Activated T-helper 17 cell treated with anti-CD3 and anti-CD28 coated beads, Interleukin-2, amount 50 U/mL, for 72 hours (primary cell): ENCODE results near the gene SETD4. TPM values are rescaled to one million over a fixed set of nuclear protein-coding genes. Genes with fewer than 3 reads are reported as not detected.

Experiments used
- ATAC-seq: fragments of 150-1000 bp; cut with Tn5 transposase; replicated peaks from 2 replicates; pipeline ENCODE4 v1.10.0; 2021; ENCODE audit warnings: mild to moderate bottlenecking, moderate library complexity
- H3K27ac Mint-ChIP-seq: one replicate; pipeline ENCODE4 v1.8.0; 2022; ENCODE audit warnings: mixed read lengths
- H3K27me3 Mint-ChIP-seq: one replicate; pipeline ENCODE4 v1.8.0; 2022; ENCODE audit warnings: mixed read lengths
- H3K36me3 Mint-ChIP-seq: one replicate; pipeline ENCODE4 v1.8.0; 2022; ENCODE audit warnings: low read depth, mild to moderate bottlenecking, mixed read lengths
- H3K4me1 Mint-ChIP-seq: one replicate; pipeline ENCODE4 v1.8.0; 2022; ENCODE audit warnings: mixed read lengths
- H3K4me3 Mint-ChIP-seq: one replicate; pipeline ENCODE4 v1.8.0; 2022; ENCODE audit warnings: mild to moderate bottlenecking, mixed read lengths
- H3K9me3 Mint-ChIP-seq: one replicate; pipeline ENCODE4 v1.8.0; 2022; ENCODE audit warnings: mixed read lengths
- total RNA-seq, 2 donors: library from RNA; stranded (reverse); gene quantifications; one replicate each; pipeline ENCODE4 v1.2.3, GENCODE V29; 2022

Gene SETD4
- total RNA-seq, 2 donors from 2014 or later: 12.0 to 21.5 TPM

DNA sequence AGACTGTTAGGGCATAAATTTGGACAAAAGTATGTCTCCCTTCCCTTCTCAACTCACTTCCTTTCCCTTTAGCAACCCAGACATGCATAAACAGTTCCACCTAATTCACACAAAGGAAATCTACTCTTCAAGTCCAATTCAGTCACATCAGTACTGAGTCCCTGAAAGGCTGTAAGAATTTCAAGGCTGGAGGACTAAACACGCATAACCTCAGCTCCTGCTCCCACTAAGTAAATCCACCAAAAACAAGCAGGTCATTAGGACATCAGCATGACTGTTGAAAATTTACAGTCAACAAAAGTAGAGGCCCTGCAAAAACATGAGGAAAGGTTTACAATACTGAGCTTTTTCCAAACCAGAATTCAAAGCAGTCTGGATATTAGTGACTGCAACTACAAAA lies 18.4 kb downstream of the SETD4 start:
- H3K9me3 Mint-ChIP-seq: no peaks in the 10 kb centered on the region
- no peak overlapping the region for H3K4me3 Mint-ChIP-seq
- H3K27me3 Mint-ChIP-seq: no peaks in the 10 kb centered on the region
- H3K27ac Mint-ChIP-seq: no peak overlapping the region
- peaks cover 89% of the 10 kb centered on the region for H3K36me3 Mint-ChIP-seq
- ATAC-seq: no peak
- no peaks in the 10 kb centered on the region for H3K4me1 Mint-ChIP-seq

DNA sequence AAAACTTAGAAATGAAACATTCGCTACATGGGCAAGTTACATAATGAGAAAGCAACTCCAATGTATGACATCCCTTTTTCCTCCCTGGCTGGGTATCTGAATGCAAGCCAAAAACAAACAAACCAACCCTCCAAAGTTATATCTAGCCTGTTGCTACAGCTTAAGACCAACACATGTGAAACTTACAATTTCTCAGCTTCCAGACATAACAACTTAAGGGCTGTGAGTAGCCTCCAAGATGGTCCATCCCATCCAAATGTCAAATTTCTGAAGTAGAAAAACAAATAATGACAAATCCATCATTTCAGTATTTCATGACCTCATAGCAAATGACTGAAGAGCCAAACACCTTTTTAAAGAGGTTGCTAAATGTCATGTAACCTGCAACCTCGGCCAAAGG lies 19.9 kb downstream of the SETD4 start:
- ATAC-seq: no peak
- Mint-ChIP-seq H3K27me3 (no peaks in the 10 kb centered on the region), H3K4me1 (no peaks in the 10 kb centered on the region), H3K9me3 (no peaks in the 10 kb centered on the region), H3K27ac (no peak overlapping the region), H3K36me3 (peaks cover 89% of the 10 kb centered on the region), H3K4me3 (no peak overlapping the region)

GRCh38 chr21:36039861-36040260 lies 20.5 kb downstream of the SETD4 start:
- Mint-ChIP-seq H3K4me1 (no peaks in the 10 kb centered on the region), H3K27ac (no peak overlapping the region), H3K4me3 (no peak overlapping the region), H3K27me3 (no peaks in the 10 kb centered on the region), H3K9me3 (no peaks in the 10 kb centered on the region), H3K36me3 (peaks cover 89% of the 10 kb centered on the region)
- ATAC-seq: no peak

DNA sequence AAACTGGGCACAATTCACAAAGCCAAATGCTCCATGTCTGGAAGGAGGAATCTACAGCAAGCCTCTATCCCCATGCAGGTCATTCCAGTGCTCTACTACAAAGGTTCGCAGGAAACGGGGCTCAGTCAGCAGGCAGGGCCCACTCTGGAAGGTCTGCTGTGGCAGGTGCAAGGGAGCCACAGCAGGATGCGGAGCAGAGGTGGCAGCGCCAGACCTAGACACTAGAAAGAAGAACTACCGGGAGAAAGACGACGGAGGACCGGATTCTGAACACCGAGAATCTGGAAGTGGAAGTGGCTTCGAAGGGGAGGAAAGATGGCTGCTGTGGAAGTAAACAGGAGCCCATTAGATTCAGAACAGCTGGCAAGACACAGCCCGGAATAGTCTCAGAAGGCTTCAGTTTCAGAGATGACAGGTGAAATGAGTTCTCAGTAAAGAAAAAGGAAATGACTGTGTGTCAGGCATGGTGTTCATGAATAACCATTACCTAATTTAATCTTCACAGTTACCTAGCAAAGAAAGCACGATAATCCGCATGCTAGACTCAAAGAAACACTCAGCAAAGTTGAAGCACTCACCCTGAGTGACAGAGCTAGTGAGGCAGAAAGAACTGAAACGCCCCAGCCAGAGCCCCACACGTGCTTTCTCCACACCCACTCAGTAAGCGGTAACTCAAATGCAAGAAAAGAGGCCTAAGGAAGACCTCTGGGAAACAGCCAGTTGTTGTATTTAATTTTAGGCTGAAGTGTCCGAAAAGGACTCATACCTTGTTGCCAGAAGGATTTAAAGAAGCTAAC lies 21.4 kb downstream of the SETD4 start:
- Mint-ChIP-seq H3K4me3 (no peak overlapping the region), H3K9me3 (no peaks in the 10 kb centered on the region), H3K4me1 (no peaks in the 10 kb centered on the region), H3K27ac (peak overlapping the region; percentile 50), H3K36me3 (peaks cover 84% of the 10 kb centered on the region), H3K27me3 (no peaks in the 10 kb centered on the region)
- no peak for ATAC-seq

DNA sequence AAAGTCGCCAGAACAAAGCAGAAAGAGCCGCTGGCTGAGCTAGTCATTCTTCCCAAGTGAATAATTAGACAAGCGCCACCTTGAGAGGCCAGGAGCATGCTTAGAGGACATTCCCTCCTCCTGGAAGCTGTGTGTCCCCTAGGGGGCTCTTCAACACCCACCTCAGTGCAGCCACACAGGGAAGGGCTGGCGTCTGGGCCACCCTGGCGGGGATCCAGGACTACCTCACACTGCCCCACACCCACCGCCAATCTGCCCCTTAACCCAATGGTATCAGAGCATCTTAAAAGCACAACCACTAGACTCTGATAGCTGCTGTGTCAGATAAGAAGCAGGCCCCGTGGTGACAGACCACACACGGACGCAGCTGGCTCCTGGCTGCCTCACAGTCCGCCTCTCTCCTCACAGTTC lies 24.9 kb downstream of the SETD4 start:
- ATAC-seq: no peak
- no peaks in the 10 kb centered on the region for H3K27me3 Mint-ChIP-seq
- no peak overlapping the region for H3K27ac Mint-ChIP-seq
- H3K4me1 Mint-ChIP-seq: no peaks in the 10 kb centered on the region
- no peak overlapping the region for H3K4me3 Mint-ChIP-seq
- no peaks in the 10 kb centered on the region for H3K9me3 Mint-ChIP-seq
- peaks cover 55% of the 10 kb centered on the region for H3K36me3 Mint-ChIP-seq

DNA sequence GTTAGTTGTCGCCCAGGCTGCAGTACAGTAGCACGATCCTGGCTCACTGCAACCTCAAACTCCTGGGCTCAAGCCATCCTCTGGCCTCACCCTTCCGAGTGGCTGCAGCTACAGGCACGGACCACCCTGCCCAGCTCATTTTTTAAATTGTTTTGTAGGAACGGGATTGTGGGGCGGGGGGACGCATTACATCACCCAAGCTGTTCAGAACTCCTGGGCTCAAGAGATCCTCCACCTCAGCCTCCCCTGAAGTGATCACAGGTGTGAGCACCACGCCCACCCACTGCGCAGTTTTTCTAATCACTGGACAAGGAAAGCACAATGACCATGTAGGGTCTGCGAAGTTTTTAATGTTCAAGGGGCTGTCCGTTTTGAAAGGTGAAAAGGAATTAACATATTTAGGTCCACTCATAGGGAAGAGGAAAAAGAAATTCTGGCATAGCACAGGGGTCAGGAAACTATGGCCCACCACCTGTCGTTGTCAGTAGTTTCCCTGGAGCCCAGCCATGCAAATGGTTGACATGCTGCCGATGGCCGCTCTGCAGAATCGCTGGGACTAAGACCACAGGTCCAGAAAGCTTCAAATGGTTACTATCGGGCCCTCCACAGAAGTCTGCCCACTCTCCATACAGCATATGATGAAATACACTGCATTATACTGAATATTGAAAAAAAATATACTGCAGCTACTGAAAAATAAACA lies 26.0 kb downstream of the SETD4 start:
- Mint-ChIP-seq H3K4me1 (no peaks in the 10 kb centered on the region), H3K9me3 (no peaks in the 10 kb centered on the region), H3K36me3 (peaks cover 45% of the 10 kb centered on the region), H3K27ac (no peak overlapping the region), H3K4me3 (no peak overlapping the region), H3K27me3 (no peaks in the 10 kb centered on the region)
- ATAC-seq: no peak

GRCh38 chr21:36032647-36033406 lies 27.5 kb downstream of the SETD4 start:
- ATAC-seq: no peak
- Mint-ChIP-seq H3K4me3 (no peak overlapping the region), H3K4me1 (peaks cover 5% of the 10 kb centered on the region), H3K27ac (no peak overlapping the region), H3K36me3 (peaks cover 29% of the 10 kb centered on the region), H3K27me3 (no peaks in the 10 kb centered on the region), H3K9me3 (no peaks in the 10 kb centered on the region)

GRCh38 chr21:36030581-36031189 lies 29.6 kb downstream of the SETD4 start:
- H3K4me3 Mint-ChIP-seq: no peak overlapping the region
- peaks cover 5% of the 10 kb centered on the region for H3K4me1 Mint-ChIP-seq
- no peaks in the 10 kb centered on the region for H3K9me3 Mint-ChIP-seq
- ATAC-seq: no peak
- H3K27me3 Mint-ChIP-seq: no peaks in the 10 kb centered on the region
- H3K36me3 Mint-ChIP-seq: peaks cover 13% of the 10 kb centered on the region
- H3K27ac Mint-ChIP-seq: no peak overlapping the region

GRCh38 chr21:36029309-36029708 lies 31.0 kb downstream of the SETD4 start:
- no peak for ATAC-seq
- Mint-ChIP-seq H3K36me3 (no peaks in the 10 kb centered on the region), H3K27me3 (no peaks in the 10 kb centered on the region), H3K9me3 (no peaks in the 10 kb centered on the region), H3K4me1 (peaks cover 5% of the 10 kb centered on the region), H3K27ac (no peak overlapping the region), H3K4me3 (no peak overlapping the region)

- no peaks in the 10 kb centered on the region for H3K27me3 Mint-ChIP-seq
- peak; percentile 88 for ATAC-seq
- peaks cover 5% of the 10 kb centered on the region for H3K4me1 Mint-ChIP-seq
- no peak overlapping the region for H3K27ac Mint-ChIP-seq
- no peaks in the 10 kb centered on the region for H3K36me3 Mint-ChIP-seq
- H3K4me3 Mint-ChIP-seq: no peak overlapping the region
- no peaks in the 10 kb centered on the region for H3K9me3 Mint-ChIP-seq
Measured at GRCh38 chr21:36028127-36029069, 31.9 kb downstream of the SETD4 start.

- Mint-ChIP-seq H3K4me1 (peaks cover 5% of the 10 kb centered on the region), H3K27me3 (no peaks in the 10 kb centered on the region), H3K4me3 (no peak overlapping the region), H3K9me3 (no peaks in the 10 kb centered on the region), H3K36me3 (no peaks in the 10 kb centered on the region), H3K27ac (no peak overlapping the region)
- no peak for ATAC-seq
Measured at GRCh38 chr21:36027347-36027746, 33.0 kb downstream of the SETD4 start.

GRCh38 chr21:36024782-36025181 lies 35.5 kb downstream of the SETD4 start:
- H3K4me1 Mint-ChIP-seq: peaks cover 5% of the 10 kb centered on the region
- H3K9me3 Mint-ChIP-seq: peaks cover 4% of the 10 kb centered on the region
- no peak overlapping the region for H3K4me3 Mint-ChIP-seq
- no peaks in the 10 kb centered on the region for H3K36me3 Mint-ChIP-seq
- H3K27ac Mint-ChIP-seq: no peak overlapping the region
- ATAC-seq: no peak
- no peaks in the 10 kb centered on the region for H3K27me3 Mint-ChIP-seq

DNA sequence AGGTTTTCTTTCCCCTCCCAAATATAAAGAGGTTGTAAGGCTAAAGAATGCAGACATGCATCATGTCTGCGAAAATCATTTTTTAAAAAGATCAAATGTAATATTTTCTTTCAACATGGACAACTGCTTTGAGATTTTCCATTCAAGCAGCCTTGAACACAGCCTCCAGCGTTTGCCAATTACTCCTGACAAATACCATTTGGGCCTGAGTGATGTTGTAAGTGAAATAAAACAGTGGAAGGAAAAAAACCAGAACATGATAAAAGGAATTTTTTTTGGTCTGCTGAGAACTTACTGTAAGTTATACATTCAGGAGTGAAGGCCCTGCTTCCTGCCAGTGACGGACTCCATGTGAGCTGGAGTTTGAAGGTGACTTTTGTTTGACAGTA lies 37.2 kb downstream of the SETD4 start:
- Mint-ChIP-seq H3K27ac (no peak overlapping the region), H3K4me3 (no peak overlapping the region), H3K27me3 (no peaks in the 10 kb centered on the region), H3K4me1 (no peaks in the 10 kb centered on the region), H3K36me3 (no peaks in the 10 kb centered on the region), H3K9me3 (peaks cover 4% of the 10 kb centered on the region)
- ATAC-seq: no peak
